ENCODE measurements around the gene LBX1.

LBX1 gene

GRCh38 chr10:101225846-101226421 lies 3.3 kb downstream of the LBX1 start:
- peaks cover 21% of the 10 kb centered on the region for H3K4me1 ChIP-seq (ENCODE audit: insufficient read depth, low read length)
- H3K9ac ChIP-seq (ENCODE audit: low read depth, low read length): no peak overlapping the region
- H3K9me3 ChIP-seq (ENCODE audit: control insufficient read depth, insufficient read depth, low read length): no peaks in the 10 kb centered on the region
- no peaks in the 10 kb centered on the region for H3K36me3 ChIP-seq (ENCODE audit: insufficient read depth, low read length)

DNA sequence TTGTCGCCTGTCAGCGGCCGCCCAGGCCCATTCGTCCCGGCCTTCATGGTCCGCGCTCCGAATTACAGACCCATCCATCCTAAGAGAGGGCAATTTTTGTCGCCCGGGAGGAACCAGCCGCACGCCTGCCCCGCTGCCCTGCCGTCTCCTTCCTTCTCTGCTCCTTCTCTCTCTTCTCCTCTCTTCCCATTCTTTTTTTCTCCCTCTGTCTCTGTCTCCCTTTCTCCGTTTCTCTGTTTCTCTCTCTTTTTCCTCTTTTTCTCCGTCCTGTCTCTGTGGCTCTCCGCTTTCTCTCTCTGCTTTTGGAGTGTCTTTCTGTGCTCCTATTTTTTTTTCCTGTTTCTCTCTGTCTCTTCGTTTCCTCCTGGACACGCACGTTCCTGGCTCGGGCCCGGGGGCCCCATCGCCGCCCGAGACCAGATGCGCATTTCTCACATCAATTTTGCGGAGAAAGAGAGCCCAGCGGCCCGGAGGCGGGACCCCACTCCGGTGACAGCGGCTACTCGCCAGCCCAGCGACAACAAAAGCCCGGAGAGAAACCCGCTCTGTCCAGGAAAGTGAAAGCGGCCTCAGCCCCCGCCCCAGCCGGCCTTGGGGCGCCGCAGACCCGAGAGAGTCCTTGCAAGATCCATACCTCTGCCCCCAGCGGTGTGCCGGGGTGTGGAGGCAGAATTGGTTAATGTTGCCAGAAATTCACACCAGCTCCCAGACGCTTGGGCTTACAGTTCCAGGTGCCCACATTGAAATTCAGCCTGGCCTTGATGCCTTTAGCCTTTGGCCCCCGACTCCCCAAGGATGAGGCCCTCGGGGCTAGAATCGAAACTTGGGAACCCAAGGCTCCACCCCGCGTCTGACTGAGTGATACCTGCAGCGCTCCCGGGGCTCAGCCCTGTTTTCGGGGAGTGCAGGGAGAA lies 4.1 kb downstream of the LBX1 start:
- Histone ChIP-seq H3K9ac (ENCODE audit: low read depth, low read length) (no peak overlapping the region; the same call in 1 of the 2 replicates), H3K36me3 (ENCODE audit: insufficient read depth, low read length) (no peaks in the 10 kb centered on the region), H3K4me1 (ENCODE audit: insufficient read depth, low read length) (peaks cover 17% of the 10 kb centered on the region), H3K9me3 (ENCODE audit: control insufficient read depth, insufficient read depth, low read length) (no peaks in the 10 kb centered on the region)

GRCh38 chr10:101224060-101224909 lies 5.0 kb downstream of the LBX1 start:
- no peaks in the 10 kb centered on the region for H3K36me3 ChIP-seq (ENCODE audit: insufficient read depth, low read length)
- peaks cover 17% of the 10 kb centered on the region for H3K4me1 ChIP-seq (ENCODE audit: insufficient read depth, low read length)
- H3K9me3 ChIP-seq (ENCODE audit: control insufficient read depth, insufficient read depth, low read length): no peaks in the 10 kb centered on the region
- H3K9ac ChIP-seq (ENCODE audit: low read depth, low read length): no peak overlapping the region; the same call in 1 of the 2 replicates

- Histone ChIP-seq H3K4me1 (ENCODE audit: insufficient read depth, low read length) (peaks cover 19% of the 10 kb centered on the region), H3K9me3 (ENCODE audit: control insufficient read depth, insufficient read depth, low read length) (no peaks in the 10 kb centered on the region), H3K9ac (ENCODE audit: low read depth, low read length) (no peak overlapping the region; the same call in 1 of the 2 replicates), H3K36me3 (ENCODE audit: insufficient read depth, low read length) (no peaks in the 10 kb centered on the region)
These were observed 5.8 kb downstream of the LBX1 start for GRCh38 chr10:101223274-101224059.

GRCh38 chr10:101222683-101223273 lies 6.5 kb downstream of the LBX1 start:
- Histone ChIP-seq H3K36me3 (ENCODE audit: insufficient read depth, low read length) (no peaks in the 10 kb centered on the region), H3K9ac (ENCODE audit: low read depth, low read length) (no peak overlapping the region; the same call in 1 of the 2 replicates), H3K9me3 (ENCODE audit: control insufficient read depth, insufficient read depth, low read length) (no peaks in the 10 kb centered on the region), H3K4me1 (ENCODE audit: insufficient read depth, low read length) (peaks cover 21% of the 10 kb centered on the region)

DNA sequence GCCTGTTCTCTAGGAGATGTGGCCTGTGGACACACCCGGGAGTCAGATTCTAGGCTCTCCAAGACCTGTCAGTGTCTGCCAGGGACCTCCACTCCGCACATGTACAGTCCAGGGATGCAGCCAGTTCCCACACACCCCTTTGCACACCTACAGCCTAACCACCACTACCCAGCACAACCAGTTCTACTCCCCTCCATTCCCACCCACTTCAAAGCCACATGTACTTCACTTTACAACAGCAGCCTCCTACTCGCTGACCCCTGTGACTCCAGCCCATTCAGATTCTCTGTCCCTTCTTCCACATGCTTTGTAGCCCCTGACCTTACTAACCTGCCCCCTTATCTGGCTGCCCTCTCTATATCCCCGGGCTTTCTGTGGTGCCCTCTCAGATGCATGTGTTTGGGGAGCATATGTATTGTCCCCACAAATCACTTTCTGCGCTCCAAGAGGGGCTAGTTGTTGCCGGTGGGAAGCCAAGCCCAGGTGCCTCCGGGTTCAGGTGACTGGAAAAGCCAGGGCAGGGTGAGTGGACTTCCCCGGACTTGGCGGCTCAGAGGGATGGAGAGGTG lies 7.2 kb downstream of the LBX1 start:
- H3K36me3 ChIP-seq (ENCODE audit: insufficient read depth, low read length): no peaks in the 10 kb centered on the region
- no peak overlapping the region for H3K9ac ChIP-seq (ENCODE audit: low read depth, low read length)
- H3K9me3 ChIP-seq (ENCODE audit: control insufficient read depth, insufficient read depth, low read length): no peaks in the 10 kb centered on the region
- H3K4me1 ChIP-seq (ENCODE audit: insufficient read depth, low read length): peaks cover 21% of the 10 kb centered on the region

DNA sequence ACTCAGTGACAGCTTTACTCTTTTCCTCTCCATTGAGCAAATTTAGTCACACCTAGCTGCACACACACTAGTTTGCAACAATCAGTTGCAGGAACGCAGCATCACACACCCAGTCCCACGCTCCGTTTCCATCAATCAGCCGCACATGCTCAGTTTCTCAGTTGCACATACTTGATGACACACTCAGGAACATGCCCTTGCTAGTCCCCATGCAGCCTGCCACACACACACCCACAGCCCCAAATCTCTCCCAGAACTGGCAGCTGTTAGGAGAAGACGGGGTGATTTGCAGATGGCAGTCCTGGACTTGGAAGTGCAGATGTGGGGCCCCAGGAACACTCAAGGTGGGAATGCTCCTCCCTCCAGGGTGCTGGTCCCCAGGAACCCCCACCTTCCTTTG lies 7.7 kb downstream of the LBX1 start:
- Histone ChIP-seq H3K36me3 (ENCODE audit: insufficient read depth, low read length) (no peaks in the 10 kb centered on the region), H3K9ac (ENCODE audit: low read depth, low read length) (no peak overlapping the region), H3K9me3 (ENCODE audit: control insufficient read depth, insufficient read depth, low read length) (no peaks in the 10 kb centered on the region), H3K4me1 (ENCODE audit: insufficient read depth, low read length) (peaks cover 20% of the 10 kb centered on the region)

GRCh38 chr10:101219946-101220451 lies 9.3 kb downstream of the LBX1 start:
- Histone ChIP-seq H3K9ac (ENCODE audit: low read depth, low read length) (no peak overlapping the region), H3K9me3 (ENCODE audit: control insufficient read depth, insufficient read depth, low read length) (no peaks in the 10 kb centered on the region), H3K4me1 (ENCODE audit: insufficient read depth, low read length) (peaks cover 17% of the 10 kb centered on the region; the same call in 1 of the 2 replicates), H3K36me3 (ENCODE audit: insufficient read depth, low read length) (no peaks in the 10 kb centered on the region)

GRCh38 chr10:101219139-101219945 lies 9.9 kb downstream of the LBX1 start:
- H3K4me1 ChIP-seq (ENCODE audit: insufficient read depth, low read length): peaks cover 18% of the 10 kb centered on the region; the same call in 1 of the 2 replicates
- H3K9ac ChIP-seq (ENCODE audit: low read depth, low read length): no peak overlapping the region
- H3K9me3 ChIP-seq (ENCODE audit: control insufficient read depth, insufficient read depth, low read length): no peaks in the 10 kb centered on the region

GRCh38 chr10:101218351-101219138 lies 10.7 kb downstream of the LBX1 start:
- Histone ChIP-seq H3K4me1 (ENCODE audit: insufficient read depth, low read length) (peaks cover 18% of the 10 kb centered on the region; the same call in 1 of the 2 replicates), H3K36me3 (ENCODE audit: insufficient read depth, low read length) (no peaks in the 10 kb centered on the region), H3K9ac (ENCODE audit: low read depth, low read length) (no peak overlapping the region), H3K9me3 (ENCODE audit: control insufficient read depth, insufficient read depth, low read length) (no peaks in the 10 kb centered on the region)

More at GRCh38 chr10:101219139-101219945, 9.9 kb downstream of the LBX1 start:
- H3K36me3 ChIP-seq (ENCODE audit: insufficient read depth, low read length): no peaks in the 10 kb centered on the region

DNA sequence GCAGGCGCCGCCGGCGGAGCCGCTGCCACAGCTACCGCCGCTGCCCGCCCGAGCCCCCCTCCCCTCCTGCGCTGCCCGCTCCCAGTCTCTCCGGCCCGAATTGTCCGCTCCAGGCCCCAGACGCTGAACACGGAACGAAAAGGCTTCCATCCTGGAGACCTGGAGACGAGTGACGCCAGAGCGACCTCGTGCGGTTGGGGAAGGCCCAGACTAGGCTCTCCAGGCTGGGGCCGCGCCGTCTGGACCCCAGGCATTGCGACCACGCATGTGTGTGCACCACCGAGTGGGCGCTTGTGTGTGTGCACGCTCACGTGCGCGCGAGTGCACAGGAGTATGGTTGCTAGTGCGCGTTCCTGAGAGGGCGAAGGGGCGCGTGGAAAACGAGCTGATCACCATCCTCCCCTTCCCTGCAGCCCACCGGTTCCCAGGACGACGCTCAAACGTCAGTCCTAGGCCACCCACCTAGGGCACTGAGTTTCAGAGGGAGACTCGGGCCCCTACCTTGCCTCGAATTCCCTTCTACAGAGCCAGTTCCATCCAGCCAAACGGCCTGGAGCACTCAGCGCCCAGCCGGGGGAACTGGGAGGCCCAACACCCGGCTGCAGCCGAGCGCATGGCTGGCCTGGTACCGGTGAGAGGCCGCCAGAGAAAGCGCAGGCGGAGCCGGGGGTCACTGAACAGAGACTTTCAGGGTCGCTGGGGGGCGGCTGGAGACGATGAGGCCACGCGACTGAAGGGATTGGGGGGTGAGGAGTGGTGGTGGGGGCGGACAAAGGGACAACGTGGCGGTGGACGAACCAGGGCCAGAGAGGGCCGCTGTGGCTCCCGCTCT lies 11.6 kb downstream of the LBX1 start:
- no peaks in the 10 kb centered on the region for H3K9me3 ChIP-seq (ENCODE audit: control insufficient read depth, insufficient read depth, low read length)
- peaks cover 18% of the 10 kb centered on the region; the same call in 1 of the 2 replicates for H3K4me1 ChIP-seq (ENCODE audit: insufficient read depth, low read length)
- no peaks in the 10 kb centered on the region for H3K36me3 ChIP-seq (ENCODE audit: insufficient read depth, low read length)
- peak overlapping the region; percentile 1; the same call in 1 of the 2 replicates for H3K9ac ChIP-seq (ENCODE audit: low read depth, low read length)

Data from ES-I3 (cell line).